ENCODE data around the gene GYG1.

Gene GYG1

GRCh38 chr3:149019580-149019979 lies 28.2 kb downstream of the GYG1 start:
- DNase-seq = no peak

DNA sequence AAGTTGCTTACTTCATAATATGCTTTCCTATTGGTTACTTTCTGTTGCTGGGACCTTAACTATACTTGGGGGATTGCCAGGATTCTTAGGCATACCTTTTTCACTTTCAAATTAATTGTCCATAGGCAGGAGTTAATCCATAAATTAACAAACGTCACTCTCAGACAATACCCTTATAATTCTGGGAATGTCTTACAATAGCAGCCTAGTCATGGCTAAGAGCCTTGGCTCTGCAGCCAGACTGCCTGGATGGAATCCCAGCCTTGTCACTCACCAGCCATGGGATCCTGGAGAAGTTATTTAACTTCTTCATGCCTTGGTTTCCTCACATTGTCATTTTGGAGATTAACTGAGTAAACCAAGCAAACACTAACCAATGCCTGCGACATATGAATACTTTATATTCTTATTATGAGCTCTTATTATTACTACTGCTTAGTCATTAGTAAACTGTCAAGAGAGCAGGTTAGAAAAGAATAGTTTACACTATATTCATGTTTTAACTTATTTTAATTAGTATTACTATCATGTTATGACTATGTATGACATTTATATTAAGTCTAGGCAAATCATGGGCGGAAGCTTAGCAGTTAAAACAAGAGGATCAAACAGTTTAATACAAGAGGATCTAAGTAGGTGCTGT lies 29.0 kb downstream of the GYG1 start:
- DNase-seq = no peak

DNA sequence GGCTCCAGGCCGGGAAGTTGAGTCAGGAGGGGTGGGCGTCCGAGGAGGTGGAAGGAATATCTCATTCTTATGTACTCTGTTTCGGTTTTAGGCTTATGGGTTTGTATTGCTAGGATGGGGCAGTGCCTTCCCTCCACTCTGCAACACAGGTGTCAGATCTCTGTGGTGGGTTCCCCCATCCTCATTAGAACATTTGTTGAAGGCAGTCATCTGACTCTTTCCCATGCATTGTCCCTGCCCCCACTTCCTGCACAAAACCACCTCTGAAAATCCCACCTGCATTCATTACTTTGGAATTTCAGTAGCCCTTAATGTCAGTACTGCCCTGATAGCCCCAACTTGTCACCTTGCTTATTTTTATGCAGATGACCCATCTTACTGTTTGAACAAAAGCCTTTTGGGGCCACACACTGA lies 29.5 kb downstream of the GYG1 start:
- no peak for DNase-seq

- DNase-seq = no peak
These were observed 30.5 kb downstream of the GYG1 start for GRCh38 chr3:149021830-149022229.

GRCh38 chr3:149023951-149024350 lies 32.6 kb downstream of the GYG1 start:
- DNase-seq = no peak

DNA sequence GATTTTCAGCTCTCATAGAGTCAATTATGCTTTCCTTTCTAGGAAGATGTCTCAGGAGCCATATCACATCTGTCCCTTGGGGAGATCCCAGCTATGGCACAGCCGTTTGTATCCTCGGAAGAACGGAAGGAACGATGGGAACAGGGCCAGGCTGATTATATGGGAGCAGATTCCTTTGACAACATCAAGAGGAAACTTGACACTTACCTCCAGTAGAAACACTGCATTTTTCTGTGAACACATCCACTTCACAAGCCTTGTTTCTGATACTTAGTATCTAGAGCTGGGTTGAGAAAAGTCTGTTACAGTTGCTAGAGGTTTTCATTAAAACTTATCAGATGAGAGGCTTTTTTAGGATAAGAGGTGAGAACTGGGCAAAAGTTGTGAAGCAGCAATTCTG lies 35.4 kb downstream of the GYG1 start:
- no peak for DNase-seq

DNA sequence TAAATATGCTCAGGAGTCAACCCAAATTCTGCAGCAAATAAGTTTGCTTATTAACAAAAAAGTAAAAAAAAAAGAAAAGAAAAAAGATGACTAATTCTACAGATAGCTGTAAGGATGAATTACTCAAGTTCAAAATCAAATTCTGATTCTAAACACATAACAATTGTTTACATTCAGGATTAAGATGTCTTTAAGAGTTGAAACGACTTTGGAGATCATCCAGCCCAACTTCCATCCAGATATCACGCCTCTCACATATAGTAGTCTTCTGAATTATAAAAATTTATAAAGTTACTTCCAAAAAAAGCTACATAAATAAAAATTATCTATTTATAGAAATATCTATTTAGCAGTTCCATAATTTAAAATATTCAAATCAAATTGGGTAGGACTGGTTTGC lies 39.8 kb downstream of the GYG1 start:
- DNase-seq = no peak

DNA sequence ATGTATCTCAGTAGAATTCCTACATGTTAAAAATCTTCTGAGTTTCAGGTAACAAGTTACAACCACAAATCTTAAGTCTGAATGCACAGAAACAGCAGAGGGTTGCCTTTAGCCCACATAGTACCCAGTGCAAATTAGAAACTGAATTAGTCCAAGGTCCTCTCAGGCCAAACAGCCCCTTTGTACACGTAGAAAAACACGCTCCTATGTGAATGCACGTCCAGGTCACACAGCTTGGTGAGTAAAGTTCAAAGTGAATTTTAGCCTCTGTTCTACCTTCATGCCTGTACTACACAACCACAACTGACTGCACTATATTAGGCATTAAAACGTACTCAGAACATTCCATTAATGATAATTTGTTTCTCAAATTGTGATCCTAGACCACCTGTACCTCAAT lies 46.3 kb downstream of the GYG1 start:
- DNase-seq = no peak

GRCh38 chr3:149038322-149038721 lies 47.0 kb downstream of the GYG1 start:
- no peak for DNase-seq

DNA sequence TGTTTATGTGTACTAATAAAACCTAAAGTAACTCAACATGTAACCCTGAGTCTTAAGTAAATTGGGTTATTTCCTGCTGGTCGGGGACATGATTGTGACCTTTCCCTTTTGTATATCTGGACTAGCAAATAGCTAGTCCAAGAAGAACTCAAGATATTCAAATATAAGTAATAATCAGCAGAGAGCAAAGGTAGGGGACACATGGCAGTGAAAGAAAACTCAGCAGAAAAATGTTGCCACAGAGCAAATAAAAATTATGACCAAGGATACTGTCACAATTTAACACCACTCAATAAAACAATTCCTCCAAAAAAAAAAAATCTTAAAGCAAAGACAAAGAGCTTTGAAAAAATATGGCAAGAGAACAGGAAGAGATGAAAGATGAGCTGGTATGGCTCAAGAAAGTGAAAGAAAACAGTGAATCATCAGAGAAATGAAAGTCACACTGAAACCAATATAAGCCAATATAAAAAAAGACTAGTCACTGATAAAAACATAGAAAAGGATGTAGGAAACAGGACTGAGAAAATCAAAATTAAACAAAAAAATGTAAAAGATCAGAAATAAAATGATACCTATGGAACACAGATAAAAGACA lies 51.5 kb downstream of the GYG1 start:
- no peak for DNase-seq

GRCh38 chr3:149044339-149045083 lies 53.2 kb downstream of the GYG1 start:
- no peak for DNase-seq

DNA sequence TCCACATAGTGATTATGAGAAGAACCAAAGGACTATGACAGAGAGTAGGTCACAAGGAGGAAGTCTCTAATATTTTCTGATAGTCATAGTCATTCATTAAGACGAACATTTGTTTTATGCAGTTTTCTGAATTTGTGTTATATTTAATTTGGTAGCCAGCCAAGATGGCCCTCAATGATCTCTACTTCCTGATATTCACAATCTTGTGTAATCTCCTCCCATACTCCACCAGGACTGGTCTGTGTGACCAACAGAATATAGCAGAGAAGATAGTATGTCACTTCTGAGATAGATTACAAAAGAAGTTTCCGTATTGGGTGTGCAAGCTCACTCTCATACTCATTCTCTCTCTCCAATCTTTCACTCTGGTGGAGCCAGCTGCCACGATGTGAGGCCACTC lies 64.2 kb downstream of the GYG1 start:
- DNase-seq = no peak

DNA sequence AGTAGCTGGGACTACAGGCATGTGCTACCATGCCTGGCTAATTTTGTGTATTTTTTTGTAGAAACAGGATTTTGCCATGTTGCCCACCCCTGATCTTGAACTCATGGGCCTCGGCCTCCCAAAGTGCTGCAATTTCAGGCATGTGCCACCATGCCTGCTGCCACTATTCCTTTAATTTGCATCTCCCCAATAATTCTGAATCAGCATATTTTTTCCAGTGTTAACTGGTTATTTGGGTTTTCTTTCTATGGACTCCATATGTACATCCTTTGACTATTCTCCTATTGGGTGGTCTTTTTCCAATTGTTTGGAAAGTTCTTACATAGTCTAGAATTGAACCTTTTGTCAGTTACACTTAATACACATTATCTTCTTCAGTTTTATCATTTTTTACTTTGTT lies 66.9 kb downstream of the GYG1 start:
- no peak for DNase-seq

- DNase-seq = no peak
These were observed 67.3 kb downstream of the GYG1 start for GRCh38 chr3:149058602-149059001.

DNA sequence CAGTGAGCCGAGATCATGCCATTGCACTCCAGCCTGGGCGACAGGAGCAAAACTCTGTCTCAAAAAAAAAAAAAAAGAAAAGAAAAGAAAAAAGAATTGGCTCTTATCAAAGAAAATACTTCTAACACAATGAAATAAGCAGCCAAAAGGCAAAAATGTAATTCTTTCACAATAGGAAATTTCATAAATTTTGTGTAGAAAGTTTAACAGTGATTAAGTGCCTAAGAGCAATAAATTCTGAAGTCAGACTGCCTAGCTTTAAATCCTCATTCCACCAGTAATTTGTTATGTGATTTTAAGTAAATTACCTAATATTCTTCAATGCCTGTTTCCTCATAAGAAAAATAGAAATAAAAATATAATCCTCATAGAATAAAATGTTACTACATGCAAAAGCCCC lies 70.4 kb downstream of the GYG1 start:
- no peak for DNase-seq

GRCh38 chr3:149067883-149068282 lies 76.5 kb downstream of the GYG1 start:
- no peak for DNase-seq

Data from activated CD4-positive, alpha-beta T cell treated with anti-CD3 and anti-CD28 coated beads for 4 hours (primary cell).